ENCODE measurements around the gene JAK3. TPM values are rescaled to one million over a fixed set of nuclear protein-coding genes. Genes with fewer than 3 reads are reported as not detected.

The JAK3 gene
- total and polyA plus RNA-seq, 2 donors (not counting 3 experiments of a cell fraction or from before 2014, with no cell fraction given), result 3.1 to 3.8 TPM

- no peak for TF ChIP-seq MYC (IDR thresholded peaks at IDR 0.05; ENCODE audit: low read depth, low read length)
- no peak for TF ChIP-seq FOS (IDR thresholded peaks at IDR 0.05; ENCODE audit: borderline replicate concordance, insufficient read depth, low read length)
- TF ChIP-seq EZH2 (IDR thresholded peaks at IDR 0.05; ENCODE audit: borderline replicate concordance, low read depth, low read length, severe bottlenecking), result no peak
- TF ChIP-seq, protein P1, sequence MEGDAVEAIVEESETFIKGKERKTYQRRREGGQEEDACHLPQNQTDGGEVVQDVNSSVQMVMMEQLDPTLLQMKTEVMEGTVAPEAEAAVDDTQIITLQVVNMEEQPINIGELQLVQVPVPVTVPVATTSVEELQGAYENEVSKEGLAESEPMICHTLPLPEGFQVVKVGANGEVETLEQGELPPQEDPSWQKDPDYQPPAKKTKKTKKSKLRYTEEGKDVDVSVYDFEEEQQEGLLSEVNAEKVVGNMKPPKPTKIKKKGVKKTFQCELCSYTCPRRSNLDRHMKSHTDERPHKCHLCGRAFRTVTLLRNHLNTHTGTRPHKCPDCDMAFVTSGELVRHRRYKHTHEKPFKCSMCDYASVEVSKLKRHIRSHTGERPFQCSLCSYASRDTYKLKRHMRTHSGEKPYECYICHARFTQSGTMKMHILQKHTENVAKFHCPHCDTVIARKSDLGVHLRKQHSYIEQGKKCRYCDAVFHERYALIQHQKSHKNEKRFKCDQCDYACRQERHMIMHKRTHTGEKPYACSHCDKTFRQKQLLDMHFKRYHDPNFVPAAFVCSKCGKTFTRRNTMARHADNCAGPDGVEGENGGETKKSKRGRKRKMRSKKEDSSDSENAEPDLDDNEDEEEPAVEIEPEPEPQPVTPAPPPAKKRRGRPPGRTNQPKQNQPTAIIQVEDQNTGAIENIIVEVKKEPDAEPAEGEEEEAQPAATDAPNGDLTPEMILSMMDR (IDR thresholded peaks at IDR 0.05; ENCODE audit: extremely low read depth in 1 of 2, insufficient read depth in 1 of 2, low read depth in 1 of 2, low read length in 2 of 2), result no peak
- TF ChIP-seq JUN (IDR thresholded peaks at IDR 0.05; ENCODE audit: borderline replicate concordance, insufficient read depth, insufficient read length, low read depth), result no peak
- TF ChIP-seq, protein P2, sequence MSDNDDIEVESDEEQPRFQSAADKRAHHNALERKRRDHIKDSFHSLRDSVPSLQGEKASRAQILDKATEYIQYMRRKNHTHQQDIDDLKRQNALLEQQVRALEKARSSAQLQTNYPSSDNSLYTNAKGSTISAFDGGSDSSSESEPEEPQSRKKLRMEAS (IDR thresholded peaks at IDR 0.05; ENCODE audit: insufficient read depth, insufficient read length), result no peak
- no peak for TF ChIP-seq GATA2 (IDR thresholded peaks at IDR 0.05; ENCODE audit: insufficient read depth, insufficient read length, low read depth, low read length)
- no peak for TF ChIP-seq POLR2A (IDR thresholded peaks at IDR 0.05; ENCODE audit: low read depth, low read length)
- no peak for TF ChIP-seq POLR2AphosphoS5 (IDR thresholded peaks at IDR 0.05; ENCODE audit: insufficient read depth, low read depth, low read length)
- H3K79me2 ChIP-seq (ENCODE audit: control insufficient read depth, insufficient read depth, low read length), result no peaks in the 10 kb centered on the region
- CTCF ChIA-PET, result no interaction called here
- no peak overlapping the region for H2AFZ ChIP-seq (ENCODE audit: low read depth, low read length)
- FAIRE-seq (no peak), DNase-seq (ENCODE audit: low read depth, low spot score) (no peak)
- no peaks in the 10 kb centered on the region for H4K20me1 ChIP-seq (replicated peaks; ENCODE audit: control insufficient read depth, extremely low read depth, insufficient read depth, low read length)
- H3K4me2 ChIP-seq (ENCODE audit: insufficient read depth, low read length), result no peak overlapping the region
- BruUV-seq (replicated peaks), result no TSS peak
- H3K27ac ChIP-seq (ENCODE audit: insufficient read depth, low read depth, low read length), result no peak overlapping the region
- POLR2A ChIA-PET, result no interaction called here
- no peaks in the 10 kb centered on the region for H3K9me3 ChIP-seq (replicated peaks; ENCODE audit: control insufficient read depth, insufficient read depth, low read length)
- dilution Hi-C loops (cut with MboI; ENCODE audit: extremely low pct_ligation_motif_present, low sequenced_read_pairs), result no loop called here
- no peaks in the 10 kb centered on the region for H3K36me3 ChIP-seq (ENCODE audit: control insufficient read depth in 2 of 2, extremely low read depth in 1 of 2, insufficient read depth in 2 of 2, low read length in 2 of 2)
- no peaks in the 10 kb centered on the region for H3K9me1 ChIP-seq (replicated peaks; ENCODE audit: control insufficient read depth, extremely low read depth, insufficient read depth, low read length)
- intact Hi-C loops (cut with micrococcal nuclease), result no loop called here
- H3K4me1 ChIP-seq (ENCODE audit: control insufficient read depth, extremely low read depth, insufficient read depth, low read length), result no peaks in the 10 kb centered on the region
- H3K27me3 ChIP-seq (ENCODE audit: control insufficient read depth in 2 of 2, insufficient read depth in 2 of 2, low read length in 2 of 2), result peaks cover 0 to 1% of the 10 kb centered on the region in 2 experiments
- H3K9ac ChIP-seq (replicated peaks; ENCODE audit: extremely low read depth, insufficient read depth, low read length), result no peak overlapping the region
- H3K4me3 ChIP-seq (replicated peaks in 1 of 3; ENCODE audit: insufficient read depth in 1 of 3, low read depth in 1 of 3, low read length in 3 of 3), result no peak overlapping the region
Observed at GRCh38 chr19:17788632-17789031, 59.1 kb downstream of the JAK3 start.

Data from endothelial cell of umbilical vein (primary cell).